Kidney epithelial cell (primary cell): ENCODE results near the gene PAM. TPM values are rescaled to one million over a fixed set of nuclear protein-coding genes. Genes with fewer than 3 reads are reported as not detected.

Experiments used
- DNase-seq: peaks from one replicate; pipeline ENCODE4 v3.0.0-alpha.2; 2010; ENCODE audit warnings: low read depth
- H3K27me3 ChIP-seq: 2 replicates; pipeline ENCODE4 v1.6.0; 2011; ENCODE audit warnings: low read length; ENCODE audit not compliant: control insufficient read depth, insufficient read depth
- H3K36me3 ChIP-seq: 2 replicates; pipeline ENCODE4 v1.5.1; 2011; ENCODE audit warnings: low read length; ENCODE audit not compliant: control insufficient read depth, insufficient read depth
- H3K4me3 ChIP-seq: 2 replicates; pipeline ENCODE4 v1.5.1; 2011; ENCODE audit warnings: low read depth, mild to moderate bottlenecking, control low read depth, low read length
- CTCF ChIP-seq: IDR thresholded peaks from 2 replicates; pipeline ENCODE4 v1.5.1; 2011; ENCODE audit warnings: mild to moderate bottlenecking, moderate library complexity, low read length, control low read depth, inconsistent platforms; ENCODE audit not compliant: insufficient read depth, poor library complexity, severe bottlenecking
- total RNA-seq: library from RNA; depleted of rRNA; stranded (reverse); fragments of >200 nt; gene quantifications from 2 replicates; pipeline ENCODE4 v1.2.3, GENCODE V29; 2015

PAM gene
- total RNA-seq, 1 donor from 2014 or later = 95.9 TPM

DNA sequence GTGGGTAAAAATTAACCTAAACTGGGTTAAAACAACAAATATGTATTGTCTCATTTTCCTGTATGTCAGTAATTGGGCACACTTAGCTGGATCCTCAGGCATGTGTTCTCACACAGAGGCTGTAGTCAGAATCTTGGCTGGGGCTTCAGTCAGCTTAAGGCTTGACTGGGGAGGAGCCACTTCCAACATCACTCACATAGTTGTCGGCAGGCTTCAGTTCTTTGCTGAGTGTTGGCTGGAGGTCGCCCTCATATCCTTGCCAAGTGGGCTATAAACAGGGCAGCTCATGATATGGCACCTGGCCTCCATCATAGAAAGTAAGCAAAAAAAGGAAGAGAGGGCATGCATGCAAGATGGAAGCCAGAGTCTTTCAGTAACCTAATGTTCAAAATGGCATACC lies 191.9 kb downstream of the PAM start:
- TF ChIP-seq CTCF = no peak
- no peaks in the 10 kb centered on the region for H3K36me3 ChIP-seq

GRCh38 chr5:102955488-102955887 lies 200.4 kb downstream of the PAM start:
- H3K4me3 ChIP-seq = no peak overlapping the region
- H3K27me3 ChIP-seq = no peaks in the 10 kb centered on the region
- TF ChIP-seq CTCF = no peak
- DNase-seq = no peak
- no peaks in the 10 kb centered on the region for H3K36me3 ChIP-seq

More for the DNA sequence above, 191.9 kb downstream of the PAM start:
- Histone ChIP-seq H3K27me3 (no peaks in the 10 kb centered on the region), H3K4me3 (no peak overlapping the region)
- no peak for DNase-seq

DNA sequence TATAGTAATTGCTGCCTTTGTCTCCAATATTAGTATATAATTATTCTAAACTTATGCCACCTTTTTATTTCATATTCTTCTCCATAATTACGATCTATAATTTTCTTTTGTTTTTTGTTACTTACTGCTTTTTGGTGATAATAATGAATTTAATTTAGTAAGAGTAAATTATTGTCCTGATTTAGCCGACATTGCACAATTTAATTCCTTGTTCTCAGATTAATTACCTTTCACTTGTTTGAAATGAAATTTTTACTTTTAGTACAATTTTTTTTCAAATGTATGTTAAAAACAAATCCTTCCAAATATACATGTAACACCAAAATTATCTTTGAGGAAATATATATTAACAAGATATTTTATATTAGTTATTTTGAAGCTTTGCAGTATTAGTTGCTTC lies 201.5 kb downstream of the PAM start:
- no peak for TF ChIP-seq CTCF
- Histone ChIP-seq H3K36me3 (no peaks in the 10 kb centered on the region), H3K27me3 (no peaks in the 10 kb centered on the region), H3K4me3 (no peak overlapping the region)
- no peak for DNase-seq

DNA sequence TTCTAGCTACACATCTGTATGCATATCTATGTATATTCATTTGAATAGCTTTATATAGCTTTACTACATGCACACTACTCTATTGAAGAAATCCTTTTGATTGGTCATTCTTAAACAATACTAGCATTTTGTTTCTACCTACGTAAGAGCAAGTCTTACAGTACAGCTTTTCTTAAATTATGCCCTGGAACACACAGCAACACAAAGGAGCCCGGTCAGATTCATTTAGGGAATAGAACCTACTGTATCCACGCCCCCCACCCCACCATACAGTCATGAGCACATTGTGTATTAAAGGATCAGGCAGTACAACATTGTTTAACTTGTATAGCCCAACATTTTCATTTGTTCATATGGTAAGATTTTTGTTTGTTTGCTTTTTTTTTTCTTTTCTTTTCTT lies 202.0 kb downstream of the PAM start:
- TF ChIP-seq CTCF = no peak
- DNase-seq = no peak
- no peaks in the 10 kb centered on the region for H3K27me3 ChIP-seq

DNA sequence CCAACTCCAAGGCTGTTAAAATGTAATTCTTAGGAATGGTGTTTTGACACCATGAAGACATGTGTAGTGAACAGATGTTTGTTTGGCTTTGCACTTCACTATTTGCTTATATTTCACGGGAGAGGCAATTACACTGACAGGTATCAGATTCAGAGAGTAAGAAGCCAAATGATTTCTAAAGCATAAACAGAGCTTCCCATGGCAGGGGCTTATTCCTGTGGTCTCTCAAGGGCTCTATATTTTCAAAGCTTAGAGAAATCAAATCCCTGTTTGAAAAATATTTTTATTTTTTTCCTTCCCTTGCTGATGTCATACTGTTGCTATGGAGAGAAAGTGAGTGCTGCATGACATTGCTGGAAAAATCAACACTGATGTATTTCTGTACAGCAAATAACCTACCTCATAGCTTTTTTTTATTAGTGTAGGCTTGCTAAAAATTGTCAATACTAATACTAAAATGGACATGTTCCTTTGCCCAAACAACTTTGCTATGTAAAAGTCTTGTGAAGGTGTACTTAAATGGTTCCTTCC lies 203.4 kb downstream of the PAM start:
- peak; percentile 26 for DNase-seq
- H3K27me3 ChIP-seq = no peaks in the 10 kb centered on the region
- TF ChIP-seq CTCF = no peak
- H3K36me3 ChIP-seq = no peaks in the 10 kb centered on the region
- H3K4me3 ChIP-seq = no peak overlapping the region

More for the DNA sequence above, 202.0 kb downstream of the PAM start:
- Histone ChIP-seq H3K36me3 (no peaks in the 10 kb centered on the region), H3K4me3 (no peak overlapping the region)

DNA sequence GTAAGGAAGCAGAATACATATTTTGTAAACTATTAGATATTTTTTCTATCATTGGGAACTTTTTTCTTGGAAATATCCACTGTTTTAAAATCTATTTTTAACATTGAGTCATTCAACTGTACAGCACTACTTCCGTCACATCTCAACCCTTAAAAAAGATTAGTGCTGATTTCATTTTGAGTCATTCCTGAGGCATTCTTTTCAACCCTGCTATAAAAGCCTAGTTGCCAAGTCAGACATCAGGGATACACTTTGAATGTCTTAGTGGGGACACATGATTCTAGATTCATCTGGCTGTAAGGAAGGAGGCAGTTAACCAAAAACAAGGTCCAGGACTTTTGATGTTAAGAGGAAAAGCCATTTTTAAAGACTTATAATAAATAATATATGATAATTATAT lies 203.9 kb downstream of the PAM start:
- no peak overlapping the region for H3K4me3 ChIP-seq

More for the DNA sequence above, 203.9 kb downstream of the PAM start:
- TF ChIP-seq CTCF = no peak
- H3K27me3 ChIP-seq = no peaks in the 10 kb centered on the region
- no peaks in the 10 kb centered on the region for H3K36me3 ChIP-seq
- peak; percentile 82 for DNase-seq
